A673 (cell line): ENCODE measurements around the gene RPL26. TPM values are rescaled to one million over a fixed set of nuclear protein-coding genes. Genes with fewer than 3 reads are reported as not detected.

Experiments
- BruUV-seq: library from RNA; stranded (reverse); fragments of 400-500 nt; replicated peaks from 2 replicates; lab custom pipeline; 2021; lab: Mats Ljungman, UMichigan
- CTCF ChIA-PET: fragments of 300-600 bp; sonication (Branson Sonifier 250); formaldehyde crosslinking; loops from one replicate; lab custom pipeline; 2022; ENCODE audit warnings: antibody characterized with exemption; lab: Charles Lee
- POLR2A ChIA-PET: fragments of 300-600 bp; sonication (Branson Sonifier 250); formaldehyde crosslinking; loops from one replicate; lab custom pipeline; 2022; ENCODE audit warnings: antibody characterized with exemption; ENCODE audit not compliant: low non-redundant PET; lab: Charles Lee
- DNase-seq: peaks from one replicate; pipeline ENCODE4 v3.0.0-alpha.2; 2015; ENCODE audit warnings: low spot score
- H3K27ac ChIP-seq: fragments of 200-600 bp; sonication (generic); 2 replicates; pipeline ENCODE4 v1.5.1; 2016; ENCODE audit warnings: mixed run types, low read depth, mild to moderate bottlenecking, mixed read lengths, antibody characterized with exemption, low read length; ENCODE audit not compliant: poor library complexity, severe bottlenecking
- H3K27me3 ChIP-seq: fragments of 200-600 bp; sonication (generic); replicated peaks from 2 replicates; pipeline ENCODE4 v1.6.1; 2017; ENCODE audit warnings: mixed run types, low read depth, mild to moderate bottlenecking, mixed read lengths, antibody characterized with exemption, low read length; ENCODE audit not compliant: insufficient read depth, poor library complexity
- H3K36me3 ChIP-seq: fragments of 200-600 bp; sonication (generic); 2 replicates; pipeline ENCODE4 v1.6.1; 2016; ENCODE audit warnings: mixed run types, mild to moderate bottlenecking, mixed read lengths, antibody characterized with exemption, low read length; ENCODE audit not compliant: insufficient read depth, poor library complexity, severe bottlenecking
- H3K4me1 ChIP-seq: fragments of 200-600 bp; sonication (generic); 2 replicates; pipeline ENCODE4 v1.6.1; 2017; ENCODE audit warnings: mixed run types, mild to moderate bottlenecking, mixed read lengths, antibody characterized with exemption, low read length; ENCODE audit not compliant: insufficient read depth, poor library complexity, severe bottlenecking
- H3K4me3 ChIP-seq: fragments of 200-600 bp; sonication (generic); 2 replicates; pipeline ENCODE4 v1.5.1; 2016; ENCODE audit warnings: low read depth, mixed run types, mild to moderate bottlenecking, mixed read lengths, low read length; ENCODE audit not compliant: poor library complexity, severe bottlenecking
- H3K9me3 ChIP-seq: fragments of 200-600 bp; sonication (generic); 2 replicates; pipeline ENCODE4 v1.6.1; 2016; ENCODE audit warnings: mixed run types, low read depth, mild to moderate bottlenecking, mixed read lengths, antibody characterized with exemption, low read length; ENCODE audit not compliant: poor library complexity, severe bottlenecking
- EZH2 ChIP-seq: fragments of 200-600 bp; sonication (generic); IDR thresholded peaks from 2 replicates; pipeline ENCODE4 v1.6.1; 2017; ENCODE audit warnings: borderline replicate concordance, low read depth, mild to moderate bottlenecking, mixed read lengths, antibody characterized with exemption, low read length; ENCODE audit not compliant: poor library complexity, severe bottlenecking
- intact Hi-C: fragments of 100-400 bp; cut with micrococcal nuclease; formaldehyde crosslinking; loops from one replicate; pipeline ENCODE4 v1.10.0; 2022; ENCODE audit not compliant: unreplicated experiment
- total RNA-seq: library from RNA; stranded (reverse); gene quantifications from 2 replicates; pipeline ENCODE4 v1.2.3, GENCODE V29; 2021
- TF ChIP-seq, protein P1 (sequence below): fragments of 300-800, 200-600 bp; sonication (generic); conservative IDR thresholded peaks from 2 replicates; pipeline ENCODE4 v1.5.1; 2017; ENCODE audit warnings: low read depth, mild to moderate bottlenecking, antibody characterized with exemption, low read length, moderate library complexity, mixed read lengths

Gene RPL26
- total RNA-seq, 1 experiment from 2014 or later = 1,604 TPM

DNA sequence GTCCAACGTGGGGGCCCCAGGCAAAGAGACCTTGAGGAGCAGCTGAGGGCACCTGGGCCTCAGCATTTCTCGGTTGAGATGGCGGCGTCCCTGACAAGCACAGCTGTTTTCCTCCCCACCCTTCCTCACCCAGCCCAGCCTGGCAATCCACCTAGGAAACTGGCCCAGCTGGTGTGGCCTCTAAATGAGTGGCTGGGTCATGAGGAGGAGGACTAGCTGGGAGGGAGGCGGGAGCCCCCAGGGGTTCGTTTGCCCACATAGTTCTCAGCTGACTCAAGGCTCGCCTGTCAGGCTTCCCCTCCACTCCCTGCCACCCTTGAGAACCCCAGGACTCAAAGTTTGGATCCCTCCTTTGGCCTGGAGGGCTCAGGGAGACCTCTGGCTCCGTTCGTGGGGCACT is 8.7 kb upstream of the RPL26 start:
- TF ChIP-seq, protein P1, sequence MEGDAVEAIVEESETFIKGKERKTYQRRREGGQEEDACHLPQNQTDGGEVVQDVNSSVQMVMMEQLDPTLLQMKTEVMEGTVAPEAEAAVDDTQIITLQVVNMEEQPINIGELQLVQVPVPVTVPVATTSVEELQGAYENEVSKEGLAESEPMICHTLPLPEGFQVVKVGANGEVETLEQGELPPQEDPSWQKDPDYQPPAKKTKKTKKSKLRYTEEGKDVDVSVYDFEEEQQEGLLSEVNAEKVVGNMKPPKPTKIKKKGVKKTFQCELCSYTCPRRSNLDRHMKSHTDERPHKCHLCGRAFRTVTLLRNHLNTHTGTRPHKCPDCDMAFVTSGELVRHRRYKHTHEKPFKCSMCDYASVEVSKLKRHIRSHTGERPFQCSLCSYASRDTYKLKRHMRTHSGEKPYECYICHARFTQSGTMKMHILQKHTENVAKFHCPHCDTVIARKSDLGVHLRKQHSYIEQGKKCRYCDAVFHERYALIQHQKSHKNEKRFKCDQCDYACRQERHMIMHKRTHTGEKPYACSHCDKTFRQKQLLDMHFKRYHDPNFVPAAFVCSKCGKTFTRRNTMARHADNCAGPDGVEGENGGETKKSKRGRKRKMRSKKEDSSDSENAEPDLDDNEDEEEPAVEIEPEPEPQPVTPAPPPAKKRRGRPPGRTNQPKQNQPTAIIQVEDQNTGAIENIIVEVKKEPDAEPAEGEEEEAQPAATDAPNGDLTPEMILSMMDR = no peak
- H3K36me3 ChIP-seq = no peaks in the 10 kb centered on the region
- ChIA-PET CTCF (no interaction called here), POLR2A (no interaction called here)
- no TSS peak for BruUV-seq
- H3K4me3 ChIP-seq = no peak overlapping the region
- H3K27me3 ChIP-seq = peaks cover 22% of the 10 kb centered on the region
- intact Hi-C loops = no loop called here
- H3K4me1 ChIP-seq = no peaks in the 10 kb centered on the region
- DNase-seq = no peak
- H3K27ac ChIP-seq = no peak overlapping the region
- H3K9me3 ChIP-seq = no peaks in the 10 kb centered on the region

DNA sequence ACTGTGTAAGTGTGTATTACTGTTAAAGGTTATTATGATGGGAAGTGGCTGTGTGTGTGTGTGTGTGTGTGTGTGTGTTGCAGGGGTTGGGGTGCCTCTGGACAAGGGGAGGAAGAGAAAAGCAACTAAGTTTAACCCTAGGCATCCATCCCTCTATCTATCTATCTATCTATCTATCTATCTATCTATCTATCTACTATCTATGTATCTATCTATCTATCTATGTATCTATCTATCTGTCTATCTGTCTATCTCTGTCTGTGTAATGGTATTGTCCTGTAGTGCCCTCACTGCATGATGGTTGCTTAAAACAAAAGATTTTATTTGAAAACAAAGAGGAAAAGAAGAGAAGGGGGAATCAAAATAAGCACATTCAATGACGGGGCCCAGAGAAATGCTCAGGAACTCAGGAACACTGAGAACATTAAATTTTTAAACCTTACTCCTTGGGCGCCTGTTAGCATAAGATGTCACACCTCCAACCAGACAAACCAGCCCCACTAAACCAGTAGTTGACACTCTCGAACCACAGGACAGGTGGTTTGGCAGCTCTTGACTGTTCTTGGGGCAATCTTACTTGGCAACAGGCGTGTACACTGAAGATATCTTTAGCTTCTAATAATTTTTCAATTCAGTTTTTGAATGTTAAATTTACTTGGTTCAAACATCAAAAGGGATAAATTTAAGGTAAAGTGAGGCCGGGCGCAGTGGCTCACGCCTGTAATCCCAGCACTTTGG is 5.1 kb upstream of the RPL26 start:
- DNase-seq = no peak
- ChIA-PET POLR2A (no interaction called here), CTCF (interaction anchor here (0.7 kb wide), 1 partner anchor 294 kb away, joined by 4 read pairs; no protein-coding TSS in a partner anchor)
- Histone ChIP-seq H3K4me1 (peaks cover 3% of the 10 kb centered on the region), H3K27ac (no peak overlapping the region), H3K36me3 (no peaks in the 10 kb centered on the region), H3K9me3 (no peaks in the 10 kb centered on the region), H3K27me3 (no peaks in the 10 kb centered on the region), H3K4me3 (no peak overlapping the region)
- TF ChIP-seq, protein P1 = no peak
- TF ChIP-seq EZH2 = no peak
- BruUV-seq = no TSS peak
- intact Hi-C loops = no loop called here

DNA sequence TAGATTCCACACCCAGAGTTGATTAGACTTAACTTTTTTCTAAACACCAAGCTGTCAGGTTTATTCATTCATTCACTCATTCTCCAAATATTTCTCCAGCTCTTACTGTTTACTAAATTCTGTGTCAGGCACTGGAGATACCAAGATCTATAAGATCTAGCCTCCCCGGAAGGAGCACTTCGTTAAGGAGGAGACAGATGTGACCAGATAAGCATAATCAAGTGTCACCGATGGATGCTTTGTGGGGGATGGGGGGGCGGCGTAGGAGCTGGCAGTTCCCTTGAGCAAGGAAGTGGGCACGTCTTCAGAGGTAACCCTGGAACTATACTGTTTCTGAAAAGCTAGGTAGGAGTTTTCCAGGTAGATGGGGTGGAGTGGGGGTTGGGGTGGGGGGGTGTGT is 3.8 kb upstream of the RPL26 start:
- Histone ChIP-seq H3K27ac (no peak overlapping the region), H3K9me3 (no peaks in the 10 kb centered on the region), H3K4me3 (no peak overlapping the region), H3K4me1 (peaks cover 6% of the 10 kb centered on the region), H3K36me3 (peaks cover 6% of the 10 kb centered on the region), H3K27me3 (no peaks in the 10 kb centered on the region)
- no peak for DNase-seq
- ChIA-PET POLR2A (interaction anchor here (1.0 kb wide), 1 partner anchor 772 kb away, joined by 3 read pairs; the partner anchor contains the start of gene FXR2), CTCF (interaction anchor here (0.8 kb wide), 1 partner anchor 46 kb away, joined by 7 read pairs; no protein-coding TSS in a partner anchor)
- TF ChIP-seq EZH2 = no peak
- TF ChIP-seq, protein P1 = no peak
- intact Hi-C loops = no loop called here
- no TSS peak for BruUV-seq
